HCT116 (cell line): ENCODE results near the gene HPCAL1. TPM values are rescaled to one million over a fixed set of nuclear protein-coding genes. Genes with fewer than 3 reads are reported as not detected.

Experiments used
- ATAC-seq: fragments of 200-7000 bp; cut with Tn5 transposase; 2 replicates; pipeline ENCODE4 v1.9.1; 2020; ENCODE audit warnings: mild to moderate bottlenecking, moderate library complexity
- BruUV-seq: library from RNA; stranded (reverse); fragments of 400-500 nt; replicated peaks from 2 replicates; lab custom pipeline; 2021; lab: Mats Ljungman, UMichigan
- CTCF ChIA-PET: fragments of 300-600 bp; sonication (Branson Sonifier 250); formaldehyde crosslinking; loops from one replicate; lab custom pipeline; 2021; ENCODE audit warnings: antibody characterized with exemption; lab: Charles Lee
- POLR2A ChIA-PET: fragments of 300-600, 350-600 bp; sonication (Branson Sonifier 250); formaldehyde crosslinking; loops from one replicate; lab custom pipeline; 2021; ENCODE audit warnings: antibody characterized with exemption; lab: Charles Lee
- RAD21 ChIA-PET, 2 experiments: fragments of 300-600 bp; sonication (Branson Sonifier 250); formaldehyde crosslinking; loops; one replicate each; lab custom pipeline; 2023; ENCODE audit warnings: low total read pairs in 2 of 2; ENCODE audit not compliant: uncharacterized antibody in 2 of 2, unreplicated experiment in 2 of 2, low non-redundant PET in 1 of 2; lab: Charles Lee
- DNase-seq: peaks from one replicate; pipeline ENCODE4 v3.0.0-alpha.2; 2010; ENCODE audit warnings: low read depth, low spot score
- H2AFZ ChIP-seq: fragments of 200-600 bp; shearing (Covaris generic), sonication (generic); 2 replicates; pipeline ENCODE4 v1.6.1; 2017; ENCODE audit warnings: low read depth, mixed run types, mixed read lengths, antibody characterized with exemption, low read length; ENCODE audit not compliant: poor library complexity, severe bottlenecking
- H3K27ac ChIP-seq: 2 replicates; pipeline ENCODE4 v1.5.1; 2012; ENCODE audit warnings: low read depth, low read length
- H3K27me3 ChIP-seq: fragments of 200-600 bp; sonication (generic); 2 replicates; pipeline ENCODE4 v1.6.1; 2016; ENCODE audit warnings: mixed run types, low read length, mixed read lengths; ENCODE audit not compliant: insufficient read depth
- H3K36me3 ChIP-seq, 2 experiments: fragments of 200-500 bp in 1 of 2; fragments of 200-600 bp in 1 of 2; sonication (Bioruptor generic) in 1 of 2; sonication (generic) in 1 of 2; 2 replicates each; pipeline versions ENCODE4 v1.5.1 to v1.6.1; 2014 to 2016; ENCODE audit warnings: low read length in 2 of 2, inconsistent platforms in 1 of 2, mixed read lengths in 1 of 2, mixed run types in 1 of 2; ENCODE audit not compliant: insufficient read depth in 2 of 2, control insufficient read depth in 1 of 2
- H3K4me1 ChIP-seq, 2 experiments: fragments of 200-600 bp in 1 of 2; sonication (generic) in 1 of 2; 2 replicates each; pipeline versions ENCODE4 v1.5.1 to v1.6.1; 2012 to 2017; ENCODE audit warnings: low read length in 2 of 2, inconsistent platforms in 1 of 2, mild to moderate bottlenecking in 1 of 2, mixed read lengths in 1 of 2, mixed run types in 1 of 2, moderate library complexity in 1 of 2; ENCODE audit not compliant: insufficient read depth in 2 of 2, control insufficient read depth in 1 of 2
- H3K4me2 ChIP-seq: fragments of 200-600 bp; sonication (generic); 2 replicates; pipeline ENCODE4 v1.6.1; 2017; ENCODE audit warnings: mixed run types, low read length, mixed read lengths
- H3K4me3 ChIP-seq, 2 experiments: fragments of 200-600 bp in 1 of 2; sonication (generic) in 1 of 2; replicated peaks in 1 of 2; 2 replicates each; pipeline ENCODE4 v1.5.1; 2011 to 2016; ENCODE audit warnings: low read length in 2 of 2, control low read depth in 1 of 2, low read depth in 1 of 2, mild to moderate bottlenecking in 1 of 2, mixed read lengths in 1 of 2, mixed run types in 1 of 2
- H3K79me2 ChIP-seq: fragments of 200-600 bp; sonication (generic); 2 replicates; pipeline ENCODE4 v1.6.1; 2017; ENCODE audit warnings: mild to moderate bottlenecking, mixed run types, low read length, moderate library complexity, mixed read lengths; ENCODE audit not compliant: insufficient read depth
- H3K9ac ChIP-seq: fragments of 200-600 bp; sonication (generic); 2 replicates; pipeline ENCODE4 v1.6.1; 2016; ENCODE audit warnings: low read length, mixed read lengths
- H3K9me2 ChIP-seq: fragments of 200-600 bp; sonication (generic), shearing (Covaris generic); 2 replicates; pipeline ENCODE4 v1.6.1; 2017; ENCODE audit warnings: mixed run types, mild to moderate bottlenecking, moderate library complexity; ENCODE audit not compliant: insufficient read depth
- H3K9me3 ChIP-seq, 2 experiments: fragments of 200-500 bp in 1 of 2; fragments of 200-600 bp in 1 of 2; sonication (Bioruptor generic) in 1 of 2; sonication (generic) in 1 of 2; 2 replicates each; pipeline ENCODE4 v1.6.1; 2014 to 2017; ENCODE audit warnings: low read length in 2 of 2, mixed read lengths in 2 of 2, inconsistent platforms in 1 of 2, low read depth in 1 of 2, mild to moderate bottlenecking in 1 of 2, mixed run types in 1 of 2, moderate library complexity in 1 of 2; ENCODE audit not compliant: control insufficient read depth in 1 of 2, insufficient read depth in 1 of 2
- H4K20me1 ChIP-seq: fragments of 200-600 bp; sonication (generic), shearing (Covaris generic); 2 replicates; pipeline ENCODE4 v1.6.1; 2017; ENCODE audit warnings: mixed run types, mild to moderate bottlenecking, moderate library complexity; ENCODE audit not compliant: insufficient read depth
- EGR1 ChIP-seq: IDR thresholded peaks from 2 replicates; pipeline ENCODE4 v1.6.1; 2012; ENCODE audit warnings: low read depth
- EZH2 ChIP-seq: fragments of 200-600 bp; sonication (generic); IDR thresholded peaks from 2 replicates; pipeline ENCODE4 v1.6.1; 2017; ENCODE audit warnings: antibody characterized with exemption, mixed run types
- POLR2A ChIP-seq: IDR thresholded peaks from 2 replicates; pipeline ENCODE4 v1.7.0; 2011; ENCODE audit warnings: borderline replicate concordance; ENCODE audit not compliant: insufficient read depth, insufficient read length; ENCODE audit errors: extremely low read depth
- POLR2AphosphoS5 ChIP-seq: IDR thresholded peaks from 2 replicates; pipeline ENCODE4 v1.6.1; 2011; ENCODE audit warnings: mild to moderate bottlenecking, low read depth, low read length, moderate library complexity
- RAD21 ChIP-seq: IDR thresholded peaks from 2 replicates; pipeline ENCODE4 v1.6.1; 2012; ENCODE audit warnings: low read depth, mild to moderate bottlenecking
- SIN3A ChIP-seq: IDR thresholded peaks from 2 replicates; pipeline ENCODE4 v1.6.1; 2012; ENCODE audit warnings: low read depth
- SRF ChIP-seq: IDR thresholded peaks from 2 replicates; pipeline ENCODE4 v1.6.1; 2012; ENCODE audit warnings: low read depth
- ZFX ChIP-seq: fragments of 450-650 bp; IDR thresholded peaks from 2 replicates; pipeline ENCODE4 v1.6.1; 2017
- intact Hi-C: fragments of 100-400 bp; cut with micrococcal nuclease; formaldehyde crosslinking; loops from 2 replicates; pipeline ENCODE4 v1.10.0; 2022
- total RNA-seq: library from RNA; stranded (reverse); gene quantifications from one replicate; pipeline ENCODE4 v1.2.1, GENCODE V29; 2021; ENCODE audit not compliant: unreplicated experiment
- TF ChIP-seq, protein P1 (sequence below), 3 experiments: fragments of 200-600 bp in 1 of 3; sonication (generic) in 1 of 3; IDR thresholded peaks in 2 of 3; conservative IDR thresholded peaks in 1 of 3; 2 replicates each; pipeline ENCODE4 v1.5.1; 2012 to 2017; ENCODE audit warnings: low read depth in 2 of 3, low read length in 2 of 3, antibody characterized with exemption in 1 of 3, borderline replicate concordance in 1 of 3, control low read depth in 1 of 3, mild to moderate bottlenecking in 1 of 3, mixed read lengths in 1 of 3, mixed run types in 1 of 3, moderate library complexity in 1 of 3; ENCODE audit not compliant: insufficient read depth in 1 of 3

The HPCAL1 gene
- total RNA-seq, 1 experiment from 2014 or later, result 111 TPM

DNA sequence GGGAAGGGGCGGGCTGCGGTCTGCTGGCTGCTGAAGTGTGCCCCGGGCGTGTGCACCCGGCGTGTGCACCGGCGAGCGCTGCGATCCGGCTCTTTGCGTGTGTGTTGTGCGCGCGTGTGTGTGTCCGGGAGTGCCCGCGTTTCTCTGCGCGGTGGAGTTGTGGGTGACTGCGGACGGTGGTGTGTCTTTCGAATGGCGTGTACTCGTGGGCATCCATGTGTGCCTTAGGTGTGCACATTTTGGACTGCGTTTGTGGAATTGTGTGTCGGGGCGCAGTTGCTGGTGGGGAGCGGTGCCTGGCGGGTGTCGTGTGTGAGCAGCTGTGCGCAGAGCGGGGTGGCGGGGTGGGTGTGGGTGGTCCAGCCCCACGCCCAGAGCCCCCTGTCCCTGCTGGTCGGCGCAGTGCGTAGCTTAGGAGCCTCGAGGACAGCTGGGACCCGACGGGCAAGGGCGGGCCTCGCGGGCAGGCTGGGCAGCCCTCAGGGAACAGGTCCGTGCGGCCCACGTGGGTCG is 533 bp downstream of the HPCAL1 start:
- Histone ChIP-seq H4K20me1 (peaks cover 1% of the 10 kb centered on the region; the same call in 1 of the 2 replicates), H3K4me3 (peak overlapping the region; percentile 72 to 96), H3K79me2 (peaks cover 53% of the 10 kb centered on the region), H3K4me1 (peaks cover 16 to 65% of the 10 kb centered on the region in 2 experiments), H3K27ac (peak overlapping the region; percentile 68), H3K9ac (peak overlapping the region; percentile 78), H3K9me3 (no peaks in the 10 kb centered on the region), H3K9me2 (no peaks in the 10 kb centered on the region), H3K36me3 (no peaks in the 10 kb centered on the region), H3K4me2 (peak overlapping the region; percentile 91), H2AFZ (no peak overlapping the region), H3K27me3 (no peaks in the 10 kb centered on the region)
- DNase-seq, result no peak
- peak; percentile 46 for ATAC-seq
- ChIA-PET RAD21 (interaction anchor here in 1 of 2 experiments (1.2 to 1.8 kb wide), 3 partner anchors 23 to 106 kb away, joined by 3 to 4 read pairs (median 3); no protein-coding TSS in a partner anchor), POLR2A (interaction anchor here (1.0 to 2.3 kb wide), 4 partner anchors 20 to 132 kb away, joined by 3 to 8 read pairs (median 3); no protein-coding TSS in a partner anchor), CTCF (interaction anchor here (0.7 to 6.0 kb wide), 3 partner anchors 14 to 106 kb away, joined by 3 to 29 read pairs (median 3); no protein-coding TSS in a partner anchor)
- no peak for TF ChIP-seq EZH2
- no peak for TF ChIP-seq RAD21
- peak; percentile 43; the same call in 1 of the 2 replicates for TF ChIP-seq ZFX
- TF ChIP-seq SRF, result no peak
- no peak for TF ChIP-seq POLR2AphosphoS5
- intact Hi-C loops, result loop anchor here (10.0 kb wide), 1 partner anchor 178 kb away; the partner anchor contains the start of gene RRM2
- TSS peak; percentile 20 for BruUV-seq

DNA sequence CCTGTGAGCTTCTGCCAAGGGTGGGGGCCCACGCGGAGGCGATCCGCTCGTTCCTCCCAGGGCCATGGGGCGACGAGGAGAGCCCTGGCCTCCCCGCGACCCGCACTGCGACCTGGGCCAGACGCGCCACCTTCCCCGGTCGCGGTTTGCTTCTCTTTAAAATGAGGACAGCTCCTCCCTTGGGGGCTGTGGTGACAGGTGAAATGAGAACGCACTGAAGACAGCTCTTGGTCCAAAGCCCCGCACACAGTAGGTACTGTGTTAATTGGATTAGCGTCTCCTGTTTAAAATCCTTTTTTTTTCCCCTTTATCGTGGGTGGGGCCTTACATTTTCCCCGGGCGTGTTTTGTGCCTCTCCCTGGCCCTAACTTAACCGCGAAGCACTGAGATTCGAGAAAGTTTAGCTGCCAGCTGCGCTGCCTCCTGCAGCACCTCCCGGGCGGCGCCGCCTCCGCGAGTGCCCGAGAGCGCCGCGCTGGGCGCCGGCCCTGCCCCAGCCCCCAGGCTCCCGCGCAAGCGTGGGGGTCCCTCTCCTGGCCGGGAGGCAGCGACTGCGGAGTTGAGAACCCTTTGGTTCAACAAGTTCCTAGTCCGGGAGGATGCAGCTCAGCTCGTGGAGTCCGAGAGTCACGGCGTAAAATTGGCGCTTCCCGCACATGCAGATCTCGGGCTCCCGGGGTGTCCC is 1.1 kb downstream of the HPCAL1 start:
- H3K4me1 ChIP-seq, result peaks cover 14 to 59% of the 10 kb centered on the region in 2 experiments; a peak in 3 of 4 replicates
- peak; percentile 21 for ATAC-seq
- H4K20me1 ChIP-seq, result peaks cover 6% of the 10 kb centered on the region; the same call in 1 of the 2 replicates
- intact Hi-C loops, result loop anchor here (10.0 kb wide), 1 partner anchor 179 kb away; the partner anchor contains the start of gene RRM2
- H3K36me3 ChIP-seq, result no peaks in the 10 kb centered on the region
- TF ChIP-seq ZFX (no peak), POLR2A (no peak), EGR1 (no peak), SIN3A (no peak)
- TF ChIP-seq, protein P1, sequence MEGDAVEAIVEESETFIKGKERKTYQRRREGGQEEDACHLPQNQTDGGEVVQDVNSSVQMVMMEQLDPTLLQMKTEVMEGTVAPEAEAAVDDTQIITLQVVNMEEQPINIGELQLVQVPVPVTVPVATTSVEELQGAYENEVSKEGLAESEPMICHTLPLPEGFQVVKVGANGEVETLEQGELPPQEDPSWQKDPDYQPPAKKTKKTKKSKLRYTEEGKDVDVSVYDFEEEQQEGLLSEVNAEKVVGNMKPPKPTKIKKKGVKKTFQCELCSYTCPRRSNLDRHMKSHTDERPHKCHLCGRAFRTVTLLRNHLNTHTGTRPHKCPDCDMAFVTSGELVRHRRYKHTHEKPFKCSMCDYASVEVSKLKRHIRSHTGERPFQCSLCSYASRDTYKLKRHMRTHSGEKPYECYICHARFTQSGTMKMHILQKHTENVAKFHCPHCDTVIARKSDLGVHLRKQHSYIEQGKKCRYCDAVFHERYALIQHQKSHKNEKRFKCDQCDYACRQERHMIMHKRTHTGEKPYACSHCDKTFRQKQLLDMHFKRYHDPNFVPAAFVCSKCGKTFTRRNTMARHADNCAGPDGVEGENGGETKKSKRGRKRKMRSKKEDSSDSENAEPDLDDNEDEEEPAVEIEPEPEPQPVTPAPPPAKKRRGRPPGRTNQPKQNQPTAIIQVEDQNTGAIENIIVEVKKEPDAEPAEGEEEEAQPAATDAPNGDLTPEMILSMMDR (IDR thresholded peaks at IDR 0.05 in 2 of 3, conservative IDR thresholded peaks at IDR 0.05 in 1 of 3; ENCODE audit: borderline replicate concordance in 1 of 3, insufficient read depth in 1 of 3, low read depth in 2 of 3, low read length in 2 of 3), result peak in 1 of 3 experiments; percentile 17; a peak in 1 of 6 replicates
- H3K9me3 ChIP-seq, result no peaks in the 10 kb centered on the region
- no peaks in the 10 kb centered on the region for H3K9me2 ChIP-seq
- H3K79me2 ChIP-seq, result peaks cover 59% of the 10 kb centered on the region
- no peak for DNase-seq
- H3K27me3 ChIP-seq, result no peaks in the 10 kb centered on the region
- peak overlapping the region; percentile 78 for H3K9ac ChIP-seq
- BruUV-seq, result no TSS peak
- ChIA-PET CTCF (interaction anchor here (1.0 to 6.0 kb wide), 2 partner anchors 25 to 105 kb away, joined by 3 to 29 read pairs; no protein-coding TSS in a partner anchor), POLR2A (interaction anchor here (1.0 to 2.3 kb wide), 3 partner anchors 21 to 105 kb away, joined by 3 to 8 read pairs (median 3); no protein-coding TSS in a partner anchor), RAD21 (interaction anchor here in 1 of 2 experiments (1.2 to 1.4 kb wide), 2 partner anchors 23 to 105 kb away, joined by 3 read pairs; no protein-coding TSS in a partner anchor)
- H3K4me2 ChIP-seq, result peak overlapping the region; percentile 91
- H3K27ac ChIP-seq, result peak overlapping the region; percentile 68; the same call in 1 of the 2 replicates
- no peak overlapping the region for H2AFZ ChIP-seq
- H3K4me3 ChIP-seq, result peak overlapping the region; percentile 72 to 96
